SK-N-SH (cell line): Measurements from ENCODE around the gene C1QTNF8. TPM values are rescaled to one million over a fixed set of nuclear protein-coding genes. Genes with fewer than 3 reads are reported as not detected.

Experiments used
- CTCF ChIA-PET: fragments of 300-600, 350-600 bp; formaldehyde crosslinking; extraction: SDS; loops from one replicate; lab custom pipeline; 2021; lab: Yijun Ruan, JAX
- POLR2A ChIA-PET: fragments of 350-600 bp; sonication (Branson Sonifier 250); formaldehyde crosslinking; extraction: SDS; loops from one replicate; lab custom pipeline; 2020; ENCODE audit warnings: antibody characterized with exemption, inconsistent platforms; lab: Yijun Ruan, JAX
- DNase-seq: peaks from one replicate; pipeline ENCODE4 v3.0.0; 2012
- H2AFZ ChIP-seq: fragments of 200-600 bp; sonication (generic); 2 replicates; pipeline ENCODE4 v1.8.1; 2016; ENCODE audit warnings: antibody characterized with exemption, mild to moderate bottlenecking, low read depth
- H3F3A ChIP-seq: fragments of 200-600 bp; sonication (generic); replicated peaks from 2 replicates; pipeline ENCODE3; 2016; ENCODE audit warnings: antibody characterized with exemption, mild to moderate bottlenecking; ENCODE audit not compliant: insufficient read depth
- H3K27ac ChIP-seq, 2 experiments: fragments of 200-500 bp in 1 of 2; fragments of 200-600 bp in 1 of 2; sonication (Bioruptor generic) in 1 of 2; sonication (generic), shearing (Covaris generic) in 1 of 2; 2 replicates each; pipeline versions ENCODE4 v1.5.1 to v1.6.1; 2014 to 2016; ENCODE audit warnings: low read depth in 2 of 2, inconsistent platforms in 1 of 2, low read length in 1 of 2, mild to moderate bottlenecking in 1 of 2, mixed read lengths in 1 of 2
- H3K27me3 ChIP-seq: fragments of 200-600 bp; sonication (generic), shearing (Covaris generic); 2 replicates; pipeline ENCODE4 v1.6.1; 2016; ENCODE audit warnings: mixed run types; ENCODE audit not compliant: insufficient read depth
- H3K36me3 ChIP-seq, 2 experiments: fragments of 200-500 bp in 1 of 2; fragments of 200-600 bp in 1 of 2; sonication (Bioruptor generic) in 1 of 2; sonication (generic) in 1 of 2; replicated peaks in 1 of 2; 2 replicates each; pipeline versions ENCODE3 to v1.5.1; 2014 to 2016; ENCODE audit warnings: low read length in 1 of 2, mild to moderate bottlenecking in 1 of 2; ENCODE audit not compliant: insufficient read depth in 2 of 2, control insufficient read depth in 1 of 2
- H3K4me1 ChIP-seq, 2 experiments: fragments of 200-500 bp in 1 of 2; fragments of 200-600 bp in 1 of 2; sonication (Bioruptor generic) in 1 of 2; sonication (generic), shearing (Covaris generic) in 1 of 2; 2 replicates each; pipeline versions ENCODE4 v1.5.1 to v1.6.1; 2014 to 2016; ENCODE audit warnings: low read depth in 1 of 2, low read length in 1 of 2, mixed run types in 1 of 2; ENCODE audit not compliant: insufficient read depth in 2 of 2, control insufficient read depth in 1 of 2
- H3K4me2 ChIP-seq: fragments of 200-600 bp; sonication (generic), shearing (Covaris generic); 2 replicates; pipeline ENCODE4 v1.6.1; 2017; ENCODE audit warnings: mixed run types
- H3K4me3 ChIP-seq, 2 experiments: fragments of 200-500 bp in 1 of 2; fragments of 200-600 bp in 1 of 2; sonication (Bioruptor generic) in 1 of 2; sonication (generic), shearing (Covaris generic) in 1 of 2; 2 replicates each; pipeline versions ENCODE4 v1.5.1 to v1.8.1; 2014 to 2016; ENCODE audit warnings: low read depth in 2 of 2, inconsistent platforms in 1 of 2, low read length in 1 of 2, mild to moderate bottlenecking in 1 of 2, mixed read lengths in 1 of 2, moderate library complexity in 1 of 2
- H3K79me2 ChIP-seq: fragments of 200-600 bp; sonication (generic); 2 replicates; pipeline ENCODE4 v1.8.1; 2017; ENCODE audit warnings: mild to moderate bottlenecking; ENCODE audit not compliant: insufficient read depth
- H3K9ac ChIP-seq: fragments of 200-600 bp; sonication (generic); 2 replicates; pipeline ENCODE4 v1.6.1; 2017; ENCODE audit warnings: mixed run types
- H3K9me2 ChIP-seq: fragments of 200-600 bp; sonication (generic); 2 replicates; pipeline ENCODE4 v1.6.1; 2017; ENCODE audit warnings: mixed run types
- H3K9me3 ChIP-seq: fragments of 200-600 bp; sonication (generic); 2 replicates; pipeline ENCODE4 v1.6.1; 2017; ENCODE audit warnings: mixed run types, mild to moderate bottlenecking, moderate library complexity
- H4K20me1 ChIP-seq: fragments of 200-600 bp; sonication (generic); 2 replicates; pipeline ENCODE4 v1.6.1; 2017; ENCODE audit warnings: mild to moderate bottlenecking, mixed run types; ENCODE audit not compliant: insufficient read depth
- ELF1 ChIP-seq: IDR thresholded peaks from 2 replicates; pipeline ENCODE4 v1.4.0; 2012
- EP300 ChIP-seq, 2 experiments: IDR thresholded peaks; 2 replicates each; pipeline versions ENCODE4 v1.4.0 to v1.6.1; 2012; ENCODE audit warnings: borderline replicate concordance in 1 of 2, low read depth in 1 of 2, low read length in 1 of 2
- FOSL2 ChIP-seq: IDR thresholded peaks from 2 replicates; pipeline ENCODE4 v1.4.0; 2012; ENCODE audit warnings: low read depth, mild to moderate bottlenecking, moderate library complexity, borderline replicate concordance
- FOXJ3 ChIP-seq: sonication (generic); formaldehyde crosslinking; IDR thresholded peaks from 2 replicates; pipeline ENCODE4 v1.5.1; 2020; ENCODE audit warnings: mild to moderate bottlenecking, missing genetic modification reagents
- GABPA ChIP-seq: IDR thresholded peaks from 2 replicates; pipeline ENCODE4 v1.4.0; 2012; ENCODE audit warnings: low read depth, mild to moderate bottlenecking
- MEF2A ChIP-seq: IDR thresholded peaks from 2 replicates; pipeline ENCODE4 v1.4.0; 2012; ENCODE audit warnings: low read depth, borderline replicate concordance
- MXI1 ChIP-seq: IDR thresholded peaks from 2 replicates; pipeline ENCODE4 v1.6.1; 2012; ENCODE audit warnings: mild to moderate bottlenecking, low read depth, low read length, improper control_type of control experiment
- NFIC ChIP-seq: IDR thresholded peaks from 2 replicates; pipeline ENCODE4 v1.4.0; 2012; ENCODE audit warnings: borderline replicate concordance
- NRF1 ChIP-seq: IDR thresholded peaks from 2 replicates; pipeline ENCODE4 v1.6.1; 2012; ENCODE audit warnings: low read depth, mild to moderate bottlenecking, low read length
- RAD21 ChIP-seq: IDR thresholded peaks from 2 replicates; pipeline ENCODE4 v1.6.1; 2012; ENCODE audit warnings: mild to moderate bottlenecking, low read length
- SIN3A ChIP-seq: IDR thresholded peaks from 2 replicates; pipeline ENCODE4 v1.6.1; 2012; ENCODE audit warnings: low read depth, mild to moderate bottlenecking, low read length, moderate library complexity, borderline replicate concordance
- SMC3 ChIP-seq: IDR thresholded peaks from 2 replicates; pipeline ENCODE4 v1.6.1; 2012; ENCODE audit warnings: low read depth, low read length, improper control_type of control experiment
- TEAD4 ChIP-seq: IDR thresholded peaks from 2 replicates; pipeline ENCODE4 v1.4.0; 2012; ENCODE audit warnings: mild to moderate bottlenecking, borderline replicate concordance; ENCODE audit not compliant: insufficient read depth
- WGBS: methylation state at CpG from one replicate; pipeline ENCODE4 v1.1.6; 2017; ENCODE audit warnings: low lambda C conversion rate; 5-methylcytosine and 5-hydroxymethylcytosine counted together
- polyA plus RNA-seq, 3 experiments: library from polyadenylated mRNA; depleted of rRNA; stranded (reverse); fragments of >200 nt; gene quantifications; 2 replicates each; pipeline ENCODE4 v1.2.3, GENCODE V29; 2012
- TF ChIP-seq, protein P1 (sequence below): IDR thresholded peaks from 2 replicates; pipeline ENCODE4 v1.4.0; 2012; ENCODE audit warnings: low read depth
- TF ChIP-seq, protein P2 (sequence below): IDR thresholded peaks from 2 replicates; pipeline ENCODE4; 2012
- TF ChIP-seq, protein P3 (sequence below): fragments of 200-600 bp; sonication (generic); IDR thresholded peaks from 2 replicates; pipeline ENCODE4 v1.6.1; 2017; ENCODE audit warnings: antibody characterized with exemption, mild to moderate bottlenecking, moderate library complexity
- TF ChIP-seq, protein P4 (sequence below): fragments of 150-350 bp; IDR thresholded peaks from 2 replicates; pipeline ENCODE4 v1.6.1; 2017; ENCODE audit warnings: antibody characterized with exemption, low read length, low read depth, borderline replicate concordance
- TF ChIP-seq, protein P5 (sequence below): IDR thresholded peaks from 2 replicates; pipeline ENCODE4 v1.4.0; 2012; ENCODE audit warnings: low read depth, borderline replicate concordance

The C1QTNF8 gene
- polyA plus RNA-seq, 1 of the 3 experiments (the other 2 are of a cell fraction), result not detected

DNA sequence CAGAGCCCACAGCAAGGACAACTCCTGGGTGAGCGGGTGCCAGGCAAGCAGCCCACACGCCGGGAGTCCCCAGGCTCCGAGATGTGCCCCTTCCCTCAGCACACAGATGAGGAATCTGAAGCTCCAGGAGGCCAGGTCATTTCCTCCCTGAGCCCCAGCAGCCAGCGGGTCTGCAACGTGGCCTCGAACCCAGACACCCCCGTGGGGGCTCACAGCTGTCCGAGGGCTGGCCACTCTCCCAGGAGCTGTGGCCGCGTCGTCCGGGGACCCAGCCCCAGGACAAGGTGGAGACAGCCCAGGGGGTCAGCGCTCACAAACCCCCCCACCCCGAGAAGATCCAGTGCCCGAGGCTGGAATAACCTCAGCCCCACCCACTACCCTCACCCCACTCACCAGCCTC lies 17.4 kb upstream of the C1QTNF8 start:
- no peaks in the 10 kb centered on the region for H3K79me2 ChIP-seq
- no peak overlapping the region for H3K4me3 ChIP-seq
- CTCF ChIA-PET, result interaction anchor here (1.1 to 2.7 kb wide), 2 partner anchors 10 to 13 kb away, joined by 3 to 14 read pairs; no protein-coding TSS in a partner anchor
- no peak for DNase-seq
- POLR2A ChIA-PET, result no interaction called here
- peaks cover 77% of the 10 kb centered on the region for H3K27me3 ChIP-seq
- H3K36me3 ChIP-seq, result no peaks in the 10 kb centered on the region
- 0 out of 2 replicates have a peak, but pooled peaks cover 4% of the 10 kb centered on the region for H4K20me1 ChIP-seq
- 38% methylated on average over 2 of the region's 16 CpGs for WGBS
- no peaks in the 10 kb centered on the region for H3K9me3 ChIP-seq
- no peak overlapping the region for H3K27ac ChIP-seq
- TF ChIP-seq MXI1 (no peak), SIN3A (no peak), NRF1 (no peak), GABPA (no peak), TEAD4 (no peak), NFIC (no peak), FOSL2 (no peak), RAD21 (no peak), EP300 (IDR thresholded peaks at IDR 0.05; ENCODE audit: borderline replicate concordance in 1 of 2, low read depth in 1 of 2, low read length in 1 of 2) (no peak), ELF1 (no peak), SMC3 (no peak), FOXJ3 (CRISPR knock-in tag) (no peak), MEF2A (no peak)
- TF ChIP-seq, protein P1, sequence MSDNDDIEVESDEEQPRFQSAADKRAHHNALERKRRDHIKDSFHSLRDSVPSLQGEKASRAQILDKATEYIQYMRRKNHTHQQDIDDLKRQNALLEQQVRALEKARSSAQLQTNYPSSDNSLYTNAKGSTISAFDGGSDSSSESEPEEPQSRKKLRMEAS, result no peak
- TF ChIP-seq, protein P2, sequence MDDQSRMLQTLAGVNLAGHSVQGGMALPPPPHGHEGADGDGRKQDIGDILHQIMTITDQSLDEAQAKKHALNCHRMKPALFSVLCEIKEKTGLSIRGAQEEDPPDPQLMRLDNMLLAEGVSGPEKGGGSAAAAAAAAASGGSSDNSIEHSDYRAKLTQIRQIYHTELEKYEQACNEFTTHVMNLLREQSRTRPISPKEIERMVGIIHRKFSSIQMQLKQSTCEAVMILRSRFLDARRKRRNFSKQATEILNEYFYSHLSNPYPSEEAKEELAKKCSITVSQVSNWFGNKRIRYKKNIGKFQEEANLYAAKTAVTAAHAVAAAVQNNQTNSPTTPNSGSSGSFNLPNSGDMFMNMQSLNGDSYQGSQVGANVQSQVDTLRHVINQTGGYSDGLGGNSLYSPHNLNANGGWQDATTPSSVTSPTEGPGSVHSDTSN, result no peak
- TF ChIP-seq, protein P3, sequence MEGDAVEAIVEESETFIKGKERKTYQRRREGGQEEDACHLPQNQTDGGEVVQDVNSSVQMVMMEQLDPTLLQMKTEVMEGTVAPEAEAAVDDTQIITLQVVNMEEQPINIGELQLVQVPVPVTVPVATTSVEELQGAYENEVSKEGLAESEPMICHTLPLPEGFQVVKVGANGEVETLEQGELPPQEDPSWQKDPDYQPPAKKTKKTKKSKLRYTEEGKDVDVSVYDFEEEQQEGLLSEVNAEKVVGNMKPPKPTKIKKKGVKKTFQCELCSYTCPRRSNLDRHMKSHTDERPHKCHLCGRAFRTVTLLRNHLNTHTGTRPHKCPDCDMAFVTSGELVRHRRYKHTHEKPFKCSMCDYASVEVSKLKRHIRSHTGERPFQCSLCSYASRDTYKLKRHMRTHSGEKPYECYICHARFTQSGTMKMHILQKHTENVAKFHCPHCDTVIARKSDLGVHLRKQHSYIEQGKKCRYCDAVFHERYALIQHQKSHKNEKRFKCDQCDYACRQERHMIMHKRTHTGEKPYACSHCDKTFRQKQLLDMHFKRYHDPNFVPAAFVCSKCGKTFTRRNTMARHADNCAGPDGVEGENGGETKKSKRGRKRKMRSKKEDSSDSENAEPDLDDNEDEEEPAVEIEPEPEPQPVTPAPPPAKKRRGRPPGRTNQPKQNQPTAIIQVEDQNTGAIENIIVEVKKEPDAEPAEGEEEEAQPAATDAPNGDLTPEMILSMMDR, result no peak
- TF ChIP-seq, protein P4, sequence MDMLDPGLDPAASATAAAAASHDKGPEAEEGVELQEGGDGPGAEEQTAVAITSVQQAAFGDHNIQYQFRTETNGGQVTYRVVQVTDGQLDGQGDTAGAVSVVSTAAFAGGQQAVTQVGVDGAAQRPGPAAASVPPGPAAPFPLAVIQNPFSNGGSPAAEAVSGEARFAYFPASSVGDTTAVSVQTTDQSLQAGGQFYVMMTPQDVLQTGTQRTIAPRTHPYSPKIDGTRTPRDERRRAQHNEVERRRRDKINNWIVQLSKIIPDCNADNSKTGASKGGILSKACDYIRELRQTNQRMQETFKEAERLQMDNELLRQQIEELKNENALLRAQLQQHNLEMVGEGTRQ, result no peak
- TF ChIP-seq, protein P5, sequence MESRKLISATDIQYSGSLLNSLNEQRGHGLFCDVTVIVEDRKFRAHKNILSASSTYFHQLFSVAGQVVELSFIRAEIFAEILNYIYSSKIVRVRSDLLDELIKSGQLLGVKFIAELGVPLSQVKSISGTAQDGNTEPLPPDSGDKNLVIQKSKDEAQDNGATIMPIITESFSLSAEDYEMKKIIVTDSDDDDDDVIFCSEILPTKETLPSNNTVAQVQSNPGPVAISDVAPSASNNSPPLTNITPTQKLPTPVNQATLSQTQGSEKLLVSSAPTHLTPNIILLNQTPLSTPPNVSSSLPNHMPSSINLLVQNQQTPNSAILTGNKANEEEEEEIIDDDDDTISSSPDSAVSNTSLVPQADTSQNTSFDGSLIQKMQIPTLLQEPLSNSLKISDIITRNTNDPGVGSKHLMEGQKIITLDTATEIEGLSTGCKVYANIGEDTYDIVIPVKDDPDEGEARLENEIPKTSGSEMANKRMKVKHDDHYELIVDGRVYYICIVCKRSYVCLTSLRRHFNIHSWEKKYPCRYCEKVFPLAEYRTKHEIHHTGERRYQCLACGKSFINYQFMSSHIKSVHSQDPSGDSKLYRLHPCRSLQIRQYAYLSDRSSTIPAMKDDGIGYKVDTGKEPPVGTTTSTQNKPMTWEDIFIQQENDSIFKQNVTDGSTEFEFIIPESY, result no peak
- no peak overlapping the region for H3K9ac ChIP-seq
- no peaks in the 10 kb centered on the region for H3K4me1 ChIP-seq
- no peak overlapping the region for H2AFZ ChIP-seq
- H3K4me2 ChIP-seq, result no peak overlapping the region
- H3K9me2 ChIP-seq, result no peaks in the 10 kb centered on the region
- no peaks in the 10 kb centered on the region for H3F3A ChIP-seq
